Gastrocnemius medialis (tissue), 4 donors: Measurements from ENCODE around the gene SERPINA5. TPM values are rescaled to one million over a fixed set of nuclear protein-coding genes. Genes with fewer than 3 reads are reported as not detected.

Source experiments
- ATAC-seq, 2 donors: fragments of 150-250 bp; one replicate each; pipeline ENCODE4 v1.9.1; 2016
- DNase-seq, 2 donors: peaks; one replicate each; pipeline ENCODE4 v3.0.0-alpha.2; 2019
- H3K27ac ChIP-seq, 4 donors: fragments of 200-600 bp; sonication (generic); 1 replicate in 1 of 4; 2 replicates in 3 of 4; pipeline ENCODE4 v1.5.1; 2016 to 2018; ENCODE audit warnings: mild to moderate bottlenecking in 2 of 4, moderate library complexity in 1 of 4
- H3K27me3 ChIP-seq, 3 donors: fragments of 200-600 bp; sonication (generic) in 2 of 3; 1 replicate in 1 of 3; 2 replicates in 2 of 3; pipeline versions ENCODE4 v1.5.1 to v1.6.0; 2016 to 2019; ENCODE audit warnings: mild to moderate bottlenecking in 1 of 3, moderate library complexity in 1 of 3
- H3K36me3 ChIP-seq, 2 donors: fragments of 200-600 bp; sonication (generic) in 1 of 2; one replicate each; pipeline ENCODE4 v1.5.1; 2017 to 2018
- H3K4me1 ChIP-seq, 2 donors: fragments of 200-600 bp; sonication (generic) in 1 of 2; one replicate each; pipeline ENCODE4 v1.5.1; 2016 to 2017; ENCODE audit warnings: mild to moderate bottlenecking in 2 of 2
- H3K4me3 ChIP-seq, 4 donors: fragments of 200-600 bp; sonication (generic) in 3 of 4; 1 replicate in 1 of 4; 2 replicates in 3 of 4; pipeline ENCODE4 v1.5.1; 2016 to 2019; ENCODE audit warnings: mild to moderate bottlenecking in 2 of 4
- H3K9me3 ChIP-seq, 3 donors: fragments of 200-600 bp; sonication (generic) in 2 of 3; 1 replicate in 1 of 3; 2 replicates in 2 of 3; pipeline ENCODE4 v1.5.1; 2016 to 2019
- CTCF ChIP-seq, 5 experiments: fragments of 450-650 bp in 3 of 5; fragments of 200-600 bp in 2 of 5; sonication (generic) in 2 of 5; IDR thresholded peaks in 4 of 5; conservative IDR thresholded peaks in 1 of 5; 1 replicate in 4 of 5; 2 replicates in 1 of 5; pipeline ENCODE4 v1.5.1; 2016 to 2019; ENCODE audit warnings: antibody characterized with exemption in 5 of 5, mild to moderate bottlenecking in 3 of 5, moderate library complexity in 3 of 5
- POLR2A ChIP-seq, 2 donors: fragments of 450-650 bp; IDR thresholded peaks; one replicate each; pipeline ENCODE4 v1.6.1; 2017; ENCODE audit warnings: antibody characterized with exemption in 2 of 2, mild to moderate bottlenecking in 2 of 2, moderate library complexity in 2 of 2
- in situ Hi-C, 4 donors: fragments of 200-750 bp; cut with MboI; loops; one replicate each; pipeline versions ENCODE4 v1.15.0 to v1.8.0; 2017; ENCODE audit warnings: low sequenced_read_pairs in 4 of 4
- intact Hi-C: fragments of 100-400 bp; cut with DNase I; formaldehyde crosslinking; loops from one replicate; pipeline ENCODE4 v1.15.1; 2023; ENCODE audit warnings: low total_unique reads
- total RNA-seq, 4 donors: library from RNA; depleted of rRNA; stranded (reverse); fragments of >200 nt; gene quantifications; one replicate each; pipeline versions ENCODE4 v1.1.0 to v1.2.3, GENCODE V29; 2016

SERPINA5 gene
- total RNA-seq, 4 donors from 2014 or later, result 1.8 to 63.2 (median 19.8) TPM

- H3K9me3 ChIP-seq, result no peaks in the 10 kb centered on the region
- intact Hi-C loops, result no loop called here
- TF ChIP-seq CTCF (IDR thresholded peaks at IDR 0.05 in 4 of 5, conservative IDR thresholded peaks at IDR 0.05 in 1 of 5) (no peak), POLR2A (IDR thresholded peaks at IDR 0.05) (no peak)
These were observed 19.6 kb upstream of the SERPINA5 start for GRCh38 chr14:94561656-94562010.

GRCh38 chr14:94562022-94562421 is 19.2 kb upstream of the SERPINA5 start:
- ATAC-seq (no peak), DNase-seq (no peak)
- in situ Hi-C loops (no loop called here), intact Hi-C loops (no loop called here)
- H3K27ac ChIP-seq, result no peak overlapping the region
- no peak overlapping the region for H3K4me3 ChIP-seq
- H3K4me1 ChIP-seq, result peaks cover 0 to 20% of the 10 kb centered on the region in 2 donors
- no peaks in the 10 kb centered on the region for H3K9me3 ChIP-seq
- no peaks in the 10 kb centered on the region for H3K36me3 ChIP-seq
- TF ChIP-seq CTCF (IDR thresholded peaks at IDR 0.05 in 4 of 5, conservative IDR thresholded peaks at IDR 0.05 in 1 of 5) (no peak), POLR2A (IDR thresholded peaks at IDR 0.05) (no peak)
- H3K27me3 ChIP-seq, result no peaks in the 10 kb centered on the region

More at GRCh38 chr14:94561656-94562010, 19.6 kb upstream of the SERPINA5 start:
- no peaks in the 10 kb centered on the region for H3K36me3 ChIP-seq
- no peak overlapping the region for H3K4me3 ChIP-seq
- H3K27ac ChIP-seq, result no peak overlapping the region
- H3K27me3 ChIP-seq, result no peaks in the 10 kb centered on the region
- in situ Hi-C loops, result no loop called here
- DNase-seq, result no peak
- peaks cover 0 to 20% of the 10 kb centered on the region in 2 donors for H3K4me1 ChIP-seq
- no peak for ATAC-seq

- no peak overlapping the region for H3K27ac ChIP-seq
- ATAC-seq (no peak), DNase-seq (no peak)
- H3K4me1 ChIP-seq, result peaks cover 0 to 20% of the 10 kb centered on the region in 2 donors
- H3K9me3 ChIP-seq, result no peaks in the 10 kb centered on the region
- H3K27me3 ChIP-seq, result no peaks in the 10 kb centered on the region
- intact Hi-C loops (no loop called here), in situ Hi-C loops (no loop called here)
- H3K4me3 ChIP-seq, result no peak overlapping the region
- TF ChIP-seq POLR2A (IDR thresholded peaks at IDR 0.05), result no peak
- no peak for TF ChIP-seq CTCF (IDR thresholded peaks at IDR 0.05 in 4 of 5, conservative IDR thresholded peaks at IDR 0.05 in 1 of 5)
- H3K36me3 ChIP-seq, result no peaks in the 10 kb centered on the region
These were observed 18.0 kb upstream of the SERPINA5 start for GRCh38 chr14:94562941-94563883.

GRCh38 chr14:94564381-94564780 is 16.8 kb upstream of the SERPINA5 start:
- no peaks in the 10 kb centered on the region for H3K9me3 ChIP-seq
- no peaks in the 10 kb centered on the region for H3K36me3 ChIP-seq
- H3K27ac ChIP-seq, result no peak overlapping the region
- no peaks in the 10 kb centered on the region for H3K27me3 ChIP-seq
- no peak for ATAC-seq
- TF ChIP-seq CTCF (IDR thresholded peaks at IDR 0.05 in 4 of 5, conservative IDR thresholded peaks at IDR 0.05 in 1 of 5) (no peak), POLR2A (IDR thresholded peaks at IDR 0.05) (no peak)
- intact Hi-C loops (no loop called here), in situ Hi-C loops (no loop called here)
- H3K4me1 ChIP-seq, result peaks cover 0 to 14% of the 10 kb centered on the region in 2 donors
- H3K4me3 ChIP-seq, result no peak overlapping the region
- DNase-seq, result no peak
